IMR-90 (cell line): ENCODE results near the gene KIF16B. TPM values are rescaled to one million over a fixed set of nuclear protein-coding genes. Genes with fewer than 3 reads are reported as not detected.

ENCODE experiments used
- ATAC-seq: fragments of 200-7000 bp; cut with Tn5 transposase; 2 replicates; pipeline ENCODE4 v1.9.1; 2020; ENCODE audit warnings: low read depth, mild to moderate bottlenecking, moderate library complexity
- BruUV-seq: library from RNA; stranded (reverse); fragments of 400-500 nt; replicated peaks from 2 replicates; lab custom pipeline; 2021; lab: Mats Ljungman, UMichigan
- CTCF ChIA-PET: fragments of 300-600 bp; formaldehyde crosslinking; extraction: SDS; loops from one replicate; lab custom pipeline; 2021; ENCODE audit warnings: antibody characterized with exemption; lab: Yijun Ruan, JAX
- POLR2A ChIA-PET: fragments of 300-600 bp; sonication (Branson Sonifier 250); formaldehyde crosslinking; loops from one replicate; lab custom pipeline; 2022; ENCODE audit warnings: antibody characterized with exemption; ENCODE audit not compliant: unreplicated experiment; lab: Charles Lee
- DNase-seq: peaks from one replicate; pipeline ENCODE4 v3.0.0; 2013
- H2AFZ ChIP-seq: replicated peaks from 2 replicates; pipeline ENCODE3; 2013; ENCODE audit warnings: low read length, mild to moderate bottlenecking; ENCODE audit not compliant: poor library complexity
- H2AK5ac ChIP-seq: 2 replicates; pipeline ENCODE4 v1.6.1; 2013; ENCODE audit warnings: low read depth, low read length, inconsistent platforms
- H2AK9ac ChIP-seq: replicated peaks from 2 replicates; pipeline ENCODE3; 2013; ENCODE audit warnings: mild to moderate bottlenecking, low read depth, low read length, moderate library complexity; ENCODE audit not compliant: poor library complexity
- H2BK120ac ChIP-seq: 2 replicates; pipeline ENCODE4 v1.6.1; 2013; ENCODE audit warnings: low read depth, low read length, inconsistent platforms
- H2BK15ac ChIP-seq: 3 replicates; pipeline ENCODE4 v1.6.1; 2013; ENCODE audit warnings: low read depth, low read length, inconsistent platforms
- H2BK20ac ChIP-seq: 2 replicates; pipeline ENCODE4 v1.6.1; 2013; ENCODE audit warnings: low read depth, mild to moderate bottlenecking, inconsistent platforms, low read length, moderate library complexity
- H2BK5ac ChIP-seq: 2 replicates; pipeline ENCODE4 v1.6.1; 2013; ENCODE audit warnings: mild to moderate bottlenecking, low read depth, low read length, inconsistent platforms; ENCODE audit not compliant: poor library complexity, severe bottlenecking
- H3K14ac ChIP-seq: replicated peaks from 2 replicates; pipeline ENCODE4 v1.6.1; 2013; ENCODE audit warnings: low read depth, low read length, inconsistent platforms
- H3K18ac ChIP-seq: 2 replicates; pipeline ENCODE4 v1.6.1; 2013; ENCODE audit warnings: low read depth, low read length, control low read depth
- H3K23ac ChIP-seq: 2 replicates; pipeline ENCODE4 v1.6.1; 2013; ENCODE audit warnings: low read depth, low read length, inconsistent platforms
- H3K27ac ChIP-seq: 2 replicates; pipeline ENCODE4 v1.5.1; 2013; ENCODE audit warnings: mild to moderate bottlenecking, control low read depth, low read length; ENCODE audit not compliant: insufficient read depth
- H3K27me3 ChIP-seq: 2 replicates; pipeline ENCODE4 v1.6.1; 2013; ENCODE audit warnings: low read length; ENCODE audit not compliant: control insufficient read depth, insufficient read depth
- H3K36me3 ChIP-seq: 2 replicates; pipeline ENCODE4 v1.6.1; 2013; ENCODE audit warnings: low read length, mixed read lengths; ENCODE audit not compliant: control insufficient read depth, insufficient read depth
- H3K4ac ChIP-seq: 2 replicates; pipeline ENCODE4 v1.6.1; 2013; ENCODE audit warnings: low read depth, low read length, inconsistent platforms
- H3K4me1 ChIP-seq: 2 replicates; pipeline ENCODE4 v1.6.1; 2013; ENCODE audit warnings: low read length, mixed read lengths; ENCODE audit not compliant: control insufficient read depth, insufficient read depth
- H3K4me2 ChIP-seq: 2 replicates; pipeline ENCODE4 v1.6.1; 2013; ENCODE audit warnings: low read depth, mild to moderate bottlenecking, control low read depth, low read length, moderate library complexity
- H3K4me3 ChIP-seq: 2 replicates; pipeline ENCODE4 v1.5.1; 2013; ENCODE audit warnings: low read depth, mild to moderate bottlenecking, control low read depth, low read length, moderate library complexity; ENCODE audit not compliant: insufficient read depth
- H3K56ac ChIP-seq: 2 replicates; pipeline ENCODE4 v1.6.1; 2013; ENCODE audit warnings: low read length, inconsistent platforms; ENCODE audit not compliant: insufficient read depth; ENCODE audit errors: extremely low read depth
- H3K79me1 ChIP-seq, 2 experiments: 2 replicates each; pipeline ENCODE4 v1.6.1; 2013; ENCODE audit warnings: low read length in 2 of 2, inconsistent platforms in 1 of 2, low read depth in 1 of 2
- H3K9ac ChIP-seq: 2 replicates; pipeline ENCODE4 v1.6.1; 2013; ENCODE audit warnings: low read depth, low read length, control low read depth
- H3K9me1 ChIP-seq: 2 replicates; pipeline ENCODE4 v1.6.1; 2013; ENCODE audit warnings: low read length, inconsistent platforms; ENCODE audit not compliant: insufficient read depth
- H3K9me3 ChIP-seq: 2 replicates; pipeline ENCODE4 v1.6.1; 2013; ENCODE audit warnings: low read length; ENCODE audit not compliant: control insufficient read depth, insufficient read depth
- H4K20me1 ChIP-seq: 2 replicates; pipeline ENCODE4 v1.6.1; 2013; ENCODE audit warnings: low read length, inconsistent platforms; ENCODE audit not compliant: insufficient read depth
- H4K5ac ChIP-seq: 2 replicates; pipeline ENCODE4 v1.6.1; 2013; ENCODE audit warnings: mild to moderate bottlenecking, low read depth, low read length, control low read depth
- H4K8ac ChIP-seq, 2 experiments: 2 replicates each; pipeline ENCODE4 v1.6.1; 2013; ENCODE audit warnings: low read depth in 2 of 2, low read length in 2 of 2, control low read depth in 1 of 2, inconsistent platforms in 1 of 2
- H4K91ac ChIP-seq: 2 replicates; pipeline ENCODE4 v1.6.1; 2013; ENCODE audit warnings: low read depth, low read length, inconsistent platforms; ENCODE audit not compliant: insufficient read depth
- CEBPB ChIP-seq: IDR thresholded peaks from 2 replicates; pipeline ENCODE4 v1.6.1; 2012; ENCODE audit warnings: low read depth, low read length, improper control_type of control experiment
- CHD1 ChIP-seq: IDR thresholded peaks from 2 replicates; pipeline ENCODE4 v1.6.1; 2012; ENCODE audit warnings: low read depth, low read length, improper control_type of control experiment
- CTCF ChIP-seq: conservative IDR thresholded peaks from 2 replicates; pipeline ENCODE4 v1.5.1; 2012; ENCODE audit warnings: mild to moderate bottlenecking, low read depth, low read length, improper control_type of control experiment
- ELK1 ChIP-seq: fragments of 150-350 bp; IDR thresholded peaks from 2 replicates; pipeline ENCODE4 v1.6.1; 2016; ENCODE audit warnings: low read depth, mild to moderate bottlenecking, low read length, moderate library complexity, borderline replicate concordance
- FOS ChIP-seq: fragments of 150-350 bp; IDR thresholded peaks from 2 replicates; pipeline ENCODE4 v1.6.1; 2016; ENCODE audit warnings: low read depth, low read length
- MAFK ChIP-seq: IDR thresholded peaks from 2 replicates; pipeline ENCODE4 v1.6.1; 2012; ENCODE audit warnings: low read depth, low read length, improper control_type of control experiment
- MAZ ChIP-seq: IDR thresholded peaks from 2 replicates; pipeline ENCODE4 v1.6.1; 2012; ENCODE audit warnings: low read depth, mild to moderate bottlenecking, low read length, improper control_type of control experiment, moderate library complexity, borderline replicate concordance
- MXI1 ChIP-seq: IDR thresholded peaks from 2 replicates; pipeline ENCODE4 v1.6.1; 2012; ENCODE audit warnings: low read depth, mild to moderate bottlenecking, low read length, moderate library complexity, borderline replicate concordance
- POLR2A ChIP-seq: IDR thresholded peaks from 2 replicates; pipeline ENCODE4 v1.6.1; 2012; ENCODE audit warnings: mild to moderate bottlenecking, low read depth, low read length
- RAD21 ChIP-seq: IDR thresholded peaks from 2 replicates; pipeline ENCODE4 v1.6.1; 2012; ENCODE audit warnings: low read length, improper control_type of control experiment
- RCOR1 ChIP-seq: IDR thresholded peaks from 2 replicates; pipeline ENCODE4 v1.6.1; 2012; ENCODE audit warnings: mild to moderate bottlenecking, low read length, improper control_type of control experiment; ENCODE audit not compliant: insufficient replicate concordance
- RFX5 ChIP-seq: IDR thresholded peaks from 2 replicates; pipeline ENCODE4 v1.8.0; 2012; ENCODE audit warnings: low read depth, mild to moderate bottlenecking, low read length, moderate library complexity
- SMC3 ChIP-seq: fragments of 150-350 bp; IDR thresholded peaks from 2 replicates; pipeline ENCODE4 v1.6.1; 2016; ENCODE audit warnings: low read depth, mild to moderate bottlenecking, antibody characterized with exemption, low read length, moderate library complexity
- USF2 ChIP-seq: fragments of 150-350 bp; IDR thresholded peaks from 2 replicates; pipeline ENCODE4 v1.6.1; 2017; ENCODE audit warnings: mild to moderate bottlenecking, antibody characterized with exemption, low read length, low read depth
- WGBS, 2 experiments: methylation state at CpG; one replicate each; pipeline versions ENCODE4 v1.1.5 to v1.1.7; 2013; ENCODE audit warnings: missing lambda C conversion rate in 2 of 2; ENCODE audit not compliant: insufficient read length in 1 of 2; ENCODE audit errors: extremely low coverage in 2 of 2; 5-methylcytosine and 5-hydroxymethylcytosine counted together
- dilution Hi-C: fragments of 300-500 bp; cut with HindIII; formaldehyde crosslinking; loops from one replicate; pipeline ENCODE4 v1.14.3; 2018; ENCODE audit warnings: low sequenced_read_pairs; ENCODE audit not compliant: unreplicated experiment
- in situ Hi-C: fragments of 300-500 bp; cut with MboI; formaldehyde crosslinking; loops from 3 replicates; pipeline ENCODE4 v1.14.3; 2019; ENCODE audit warnings: low sequenced_read_pairs, inconsistent platforms, mixed read lengths
- intact Hi-C: fragments of 100-400 bp; cut with micrococcal nuclease; formaldehyde crosslinking; loops from 2 replicates; pipeline ENCODE4 v1.10.0; 2022
- polyA plus RNA-seq, 3 experiments: library from polyadenylated mRNA; depleted of rRNA; stranded (reverse); fragments of >200 nt; gene quantifications; 2 replicates each; pipeline ENCODE4 v1.2.3, GENCODE V29; 2012; ENCODE audit warnings: low replicate concordance in 1 of 3
- total RNA-seq: library from RNA; depleted of rRNA; stranded (reverse); fragments of >200 nt; gene quantifications from 2 replicates; pipeline ENCODE4 v1.2.3, GENCODE V29; 2012

Gene KIF16B
- total and polyA plus RNA-seq, 2 of the 4 experiments (the other 2 are of a cell fraction): 4.7 to 10.0 TPM

GRCh38 chr20:16378712-16379370 is 194.4 kb downstream of the KIF16B start:
- Histone ChIP-seq H2BK15ac (no peak overlapping the region), H3K18ac (no peak overlapping the region), H3K9me1 (no peaks in the 10 kb centered on the region), H2AK5ac (no peak overlapping the region), H3K9ac (no peak overlapping the region), H3K4me3 (no peak overlapping the region), H3K36me3 (0 out of 2 replicates have a peak, but pooled peaks cover 2% of the 10 kb centered on the region), H4K8ac (no peak overlapping the region), H3K4ac (no peak overlapping the region), H3K79me1 (no peaks in the 10 kb centered on the region), H3K4me2 (no peak overlapping the region), H4K20me1 (no peaks in the 10 kb centered on the region), H2BK20ac (no peak overlapping the region), H3K27me3 (no peaks in the 10 kb centered on the region), H3K9me3 (no peaks in the 10 kb centered on the region), H2AFZ (no peak overlapping the region), H2BK120ac (no peak overlapping the region), H3K4me1 (no peaks in the 10 kb centered on the region), H3K14ac (no peak overlapping the region), H2BK5ac (no peak overlapping the region), H2AK9ac (no peak overlapping the region), H3K56ac (no peak overlapping the region), H3K27ac (no peak overlapping the region), H4K5ac (no peak overlapping the region), H4K91ac (no peak overlapping the region), H3K23ac (no peak overlapping the region)
- 37% methylated on average over 3 of the region's 7 CpGs; no CpG with 5 or more reads in 1 of the 2 experiments for WGBS, 2 experiments
- ATAC-seq (no peak), DNase-seq (no peak)
- BruUV-seq: no TSS peak
- in situ Hi-C loops: no loop called here
- dilution Hi-C loops: no loop called here
- CTCF ChIA-PET: no interaction called here
- no peak for TF ChIP-seq RFX5
- TF ChIP-seq CTCF: no peak
- no peak for TF ChIP-seq CEBPB
- no peak for TF ChIP-seq POLR2A
- no peak for TF ChIP-seq USF2
- no peak for TF ChIP-seq MAZ
- TF ChIP-seq MAFK: no peak
- TF ChIP-seq CHD1: no peak
- no peak for TF ChIP-seq RAD21
- no peak for TF ChIP-seq FOS
- TF ChIP-seq ELK1: no peak
- TF ChIP-seq RCOR1: no peak
- TF ChIP-seq MXI1: no peak
- TF ChIP-seq SMC3: no peak
- POLR2A ChIA-PET: no interaction called here
- intact Hi-C loops: no loop called here
